Hepatocyte (in vitro differentiated cells): ENCODE measurements around the gene SLC12A8. TPM values are rescaled to one million over a fixed set of nuclear protein-coding genes. Genes with fewer than 3 reads are reported as not detected.

Source experiments
- DNase-seq: peaks from one replicate; pipeline ENCODE4 v3.0.0-alpha.2; 2016; ENCODE audit warnings: low spot score
- H2AFZ ChIP-seq: fragments of 200-600 bp; sonication (generic); 2 replicates; pipeline ENCODE4 v1.6.0; 2016; ENCODE audit warnings: antibody characterized with exemption, mild to moderate bottlenecking
- H3K27ac ChIP-seq: fragments of 200-600 bp; sonication (generic); 2 replicates; pipeline ENCODE4 v1.5.1; 2016; ENCODE audit warnings: mild to moderate bottlenecking
- H3K27me3 ChIP-seq: fragments of 200-600 bp; sonication (generic); 2 replicates; pipeline ENCODE4 v1.6.1; 2016
- H3K36me3 ChIP-seq: fragments of 200-600 bp; sonication (generic); replicated peaks from 2 replicates; pipeline ENCODE4 v1.5.1; 2016; ENCODE audit warnings: low read depth; ENCODE audit not compliant: insufficient read depth
- H3K4me1 ChIP-seq: fragments of 200-600 bp; sonication (generic); 2 replicates; pipeline ENCODE4 v1.5.1; 2016; ENCODE audit warnings: mild to moderate bottlenecking, moderate library complexity; ENCODE audit not compliant: insufficient read depth
- H3K4me2 ChIP-seq: fragments of 200-600 bp; sonication (generic); 2 replicates; pipeline ENCODE4 v1.6.0; 2016
- H3K4me3 ChIP-seq: fragments of 200-600 bp; sonication (generic); 2 replicates; pipeline ENCODE4 v1.5.1; 2016; ENCODE audit warnings: mild to moderate bottlenecking
- H3K79me2 ChIP-seq: fragments of 200-600 bp; sonication (generic); 2 replicates; pipeline ENCODE4 v1.6.0; 2017; ENCODE audit warnings: mild to moderate bottlenecking
- H3K9me2 ChIP-seq: fragments of 200-600 bp; sonication (generic); replicated peaks from 2 replicates; pipeline ENCODE4 v1.6.0; 2017; ENCODE audit warnings: mild to moderate bottlenecking; ENCODE audit not compliant: insufficient read depth
- H3K9me3 ChIP-seq: fragments of 200-600 bp; sonication (generic); 2 replicates; pipeline ENCODE4 v1.5.1; 2016; ENCODE audit warnings: low read depth, mild to moderate bottlenecking
- H4K20me1 ChIP-seq: fragments of 200-600 bp; sonication (generic); 2 replicates; pipeline ENCODE4 v1.6.0; 2016; ENCODE audit warnings: mild to moderate bottlenecking; ENCODE audit not compliant: insufficient read depth, poor library complexity, severe bottlenecking
- EZH2 ChIP-seq: fragments of 200-600 bp; sonication (generic); IDR thresholded peaks from 2 replicates; pipeline ENCODE4 v1.6.1; 2016; ENCODE audit warnings: antibody characterized with exemption, mild to moderate bottlenecking, borderline replicate concordance
- EZH2phosphoT487 ChIP-seq: fragments of 200-600 bp; sonication (generic); IDR thresholded peaks from one replicate; pipeline ENCODE4 v1.6.1; 2018; ENCODE audit warnings: antibody characterized with exemption, mild to moderate bottlenecking, low read depth, moderate library complexity; ENCODE audit not compliant: unreplicated experiment, severe bottlenecking
- WGBS: methylation state at CpG from one replicate; pipeline ENCODE4 v1.1.6; 2016; ENCODE audit warnings: low lambda C conversion rate; ENCODE audit errors: missing lambda C conversion rate; 5-methylcytosine and 5-hydroxymethylcytosine counted together
- polyA plus RNA-seq: library from polyadenylated mRNA; unstranded; fragments of >200 nt; fragmentation: Nextera tagmentation; extraction: Ambion mirVana; gene quantifications from 2 replicates; pipeline ENCODE4 v1.2.1, GENCODE V29; 2016
- total RNA-seq: library from RNA; depleted of rRNA; stranded (reverse); fragments of >200 nt; gene quantifications from 2 replicates; pipeline ENCODE4 v1.2.3, GENCODE V29; 2014
- TF ChIP-seq, protein P1 (sequence below): fragments of 200-600 bp; sonication (generic); IDR thresholded peaks from 2 replicates; pipeline ENCODE4 v1.5.1; 2016; ENCODE audit warnings: antibody characterized with exemption, mild to moderate bottlenecking; ENCODE audit not compliant: poor library complexity

Gene SLC12A8
- total and polyA plus RNA-seq, 2 experiments from 2014 or later, result 18.9 to 20.0 TPM

DNA sequence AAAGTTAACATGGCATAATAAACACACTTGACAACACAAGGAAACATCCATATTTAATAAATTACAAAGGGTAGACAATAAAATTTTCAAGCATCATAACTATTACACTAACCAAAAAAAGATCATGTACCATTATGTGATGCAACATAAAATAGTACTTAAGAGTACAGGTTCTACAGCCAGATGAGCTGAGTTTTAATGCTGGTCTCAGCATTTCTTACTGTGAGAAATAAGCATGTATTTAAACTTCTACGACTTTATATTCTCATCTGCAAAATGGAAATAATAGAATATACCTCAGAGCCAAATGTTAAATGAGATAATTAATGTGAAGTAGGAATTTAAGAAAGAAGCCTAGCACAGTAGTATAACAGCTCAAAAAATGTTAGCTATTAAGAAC is 33.7 kb upstream of the SLC12A8 start:
- Histone ChIP-seq H3K9me3 (no peaks in the 10 kb centered on the region), H3K79me2 (no peaks in the 10 kb centered on the region), H3K4me1 (no peaks in the 10 kb centered on the region), H3K27me3 (no peaks in the 10 kb centered on the region), H3K36me3 (no peaks in the 10 kb centered on the region), H3K9me2 (no peaks in the 10 kb centered on the region), H3K27ac (no peak overlapping the region), H3K4me3 (no peak overlapping the region), H4K20me1 (no peaks in the 10 kb centered on the region), H2AFZ (no peak overlapping the region), H3K4me2 (no peak overlapping the region)
- no peak for DNase-seq
- 100% methylated on average over 1 of the region's 1 CpG for WGBS
- TF ChIP-seq, protein P1, sequence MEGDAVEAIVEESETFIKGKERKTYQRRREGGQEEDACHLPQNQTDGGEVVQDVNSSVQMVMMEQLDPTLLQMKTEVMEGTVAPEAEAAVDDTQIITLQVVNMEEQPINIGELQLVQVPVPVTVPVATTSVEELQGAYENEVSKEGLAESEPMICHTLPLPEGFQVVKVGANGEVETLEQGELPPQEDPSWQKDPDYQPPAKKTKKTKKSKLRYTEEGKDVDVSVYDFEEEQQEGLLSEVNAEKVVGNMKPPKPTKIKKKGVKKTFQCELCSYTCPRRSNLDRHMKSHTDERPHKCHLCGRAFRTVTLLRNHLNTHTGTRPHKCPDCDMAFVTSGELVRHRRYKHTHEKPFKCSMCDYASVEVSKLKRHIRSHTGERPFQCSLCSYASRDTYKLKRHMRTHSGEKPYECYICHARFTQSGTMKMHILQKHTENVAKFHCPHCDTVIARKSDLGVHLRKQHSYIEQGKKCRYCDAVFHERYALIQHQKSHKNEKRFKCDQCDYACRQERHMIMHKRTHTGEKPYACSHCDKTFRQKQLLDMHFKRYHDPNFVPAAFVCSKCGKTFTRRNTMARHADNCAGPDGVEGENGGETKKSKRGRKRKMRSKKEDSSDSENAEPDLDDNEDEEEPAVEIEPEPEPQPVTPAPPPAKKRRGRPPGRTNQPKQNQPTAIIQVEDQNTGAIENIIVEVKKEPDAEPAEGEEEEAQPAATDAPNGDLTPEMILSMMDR, result no peak
- TF ChIP-seq EZH2, result no peak
- TF ChIP-seq EZH2phosphoT487, result no peak

DNA sequence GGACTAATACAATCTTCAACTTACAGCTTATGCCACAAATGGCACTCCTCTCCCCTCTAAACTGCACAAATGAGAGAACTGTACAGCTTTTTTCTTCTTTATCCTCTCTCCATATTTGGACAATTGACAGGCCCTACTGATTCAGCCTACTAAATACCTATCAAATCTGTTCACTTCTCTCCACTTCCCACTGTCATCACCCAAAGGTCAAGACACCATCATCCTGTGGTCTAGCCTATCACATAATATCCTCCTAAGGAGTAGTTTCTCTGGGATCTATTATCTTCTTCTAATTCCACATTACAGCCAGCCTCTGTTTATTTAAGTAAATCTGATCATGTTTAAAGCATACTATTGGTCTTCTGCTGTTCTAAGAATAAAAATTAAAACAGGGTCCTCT is 33.0 kb upstream of the SLC12A8 start:
- Histone ChIP-seq H3K9me3 (no peaks in the 10 kb centered on the region), H3K4me3 (no peak overlapping the region), H3K4me2 (no peak overlapping the region), H4K20me1 (no peaks in the 10 kb centered on the region), H3K9me2 (no peaks in the 10 kb centered on the region), H3K36me3 (no peaks in the 10 kb centered on the region), H2AFZ (no peak overlapping the region), H3K27me3 (no peaks in the 10 kb centered on the region), H3K27ac (no peak overlapping the region), H3K79me2 (no peaks in the 10 kb centered on the region), H3K4me1 (no peaks in the 10 kb centered on the region)
- TF ChIP-seq, protein P1, result no peak
- TF ChIP-seq EZH2 (no peak), EZH2phosphoT487 (no peak)
- no peak for DNase-seq

DNA sequence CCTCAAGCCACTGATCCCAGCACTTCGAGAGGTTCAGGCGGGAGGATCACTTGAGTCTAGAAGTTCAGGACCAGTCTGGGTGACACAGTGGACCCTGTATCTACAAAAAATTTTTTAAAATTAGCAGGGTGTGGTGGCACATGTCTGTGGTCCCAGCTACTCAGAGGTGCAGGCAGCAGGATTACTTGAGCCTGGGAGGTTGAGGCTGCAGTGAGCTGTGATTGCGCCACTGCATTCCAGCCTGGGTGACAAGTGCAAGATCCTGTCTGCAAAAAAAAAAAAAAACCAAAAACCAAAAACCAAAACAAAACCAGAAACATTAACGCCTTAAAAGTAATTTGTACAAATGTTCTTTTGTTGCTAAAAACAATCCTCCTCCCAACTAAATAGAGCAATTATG is 27.9 kb upstream of the SLC12A8 start:
- H2AFZ ChIP-seq, result no peak overlapping the region
- no peak overlapping the region for H3K27ac ChIP-seq
- H3K36me3 ChIP-seq, result no peaks in the 10 kb centered on the region
- no peaks in the 10 kb centered on the region for H3K9me2 ChIP-seq
- H3K27me3 ChIP-seq, result no peaks in the 10 kb centered on the region
- no peaks in the 10 kb centered on the region for H3K79me2 ChIP-seq
- no peak overlapping the region for H3K4me2 ChIP-seq
- TF ChIP-seq EZH2phosphoT487 (no peak), EZH2 (no peak)
- TF ChIP-seq, protein P1, result no peak
- 70% methylated on average over 4 of the region's 4 CpGs for WGBS
- H3K4me3 ChIP-seq, result no peak overlapping the region
- no peaks in the 10 kb centered on the region for H4K20me1 ChIP-seq
- no peaks in the 10 kb centered on the region for H3K4me1 ChIP-seq
- DNase-seq, result no peak
- no peaks in the 10 kb centered on the region for H3K9me3 ChIP-seq

DNA sequence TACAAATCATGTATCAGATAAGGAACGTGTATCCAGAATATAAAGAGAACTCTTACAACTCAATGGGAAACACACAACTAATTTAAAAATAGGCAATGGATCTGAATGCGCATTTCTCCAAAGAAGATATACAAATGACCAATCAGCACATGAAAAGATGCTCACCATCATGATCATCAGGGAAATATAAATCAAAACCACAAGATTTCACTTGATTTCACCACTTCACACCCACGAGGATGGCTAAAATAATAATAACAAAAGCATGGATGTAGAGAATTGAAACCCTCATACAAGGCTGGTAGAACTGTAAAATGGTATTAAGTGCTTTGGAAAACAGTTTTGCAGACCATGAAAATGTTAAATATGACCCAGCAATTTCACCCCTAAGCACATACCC is 26.7 kb upstream of the SLC12A8 start:
- H3K9me2 ChIP-seq, result no peaks in the 10 kb centered on the region
- no peaks in the 10 kb centered on the region for H4K20me1 ChIP-seq
- 89% methylated on average over 3 of the region's 3 CpGs for WGBS
- H3K4me2 ChIP-seq, result no peak overlapping the region
- no peak overlapping the region for H3K27ac ChIP-seq
- no peak overlapping the region for H2AFZ ChIP-seq
- no peaks in the 10 kb centered on the region for H3K4me1 ChIP-seq
- TF ChIP-seq, protein P1, result no peak
- TF ChIP-seq EZH2phosphoT487 (no peak), EZH2 (no peak)
- H3K9me3 ChIP-seq, result no peaks in the 10 kb centered on the region
- H3K79me2 ChIP-seq, result peaks cover 3% of the 10 kb centered on the region
- no peaks in the 10 kb centered on the region for H3K27me3 ChIP-seq
- DNase-seq, result no peak
- no peaks in the 10 kb centered on the region for H3K36me3 ChIP-seq
- no peak overlapping the region for H3K4me3 ChIP-seq
